NCI-H2107 treated with DMSO at 0.1 percent for 48 hours (cell line): ENCODE measurements around the gene WDR91.

Source experiments
- DNase-seq: peaks from one replicate; lab custom pipeline; 2025; ENCODE audit not compliant: unreplicated experiment; lab: John Stamatoyannopoulos, UW

The WDR91 gene

DNA sequence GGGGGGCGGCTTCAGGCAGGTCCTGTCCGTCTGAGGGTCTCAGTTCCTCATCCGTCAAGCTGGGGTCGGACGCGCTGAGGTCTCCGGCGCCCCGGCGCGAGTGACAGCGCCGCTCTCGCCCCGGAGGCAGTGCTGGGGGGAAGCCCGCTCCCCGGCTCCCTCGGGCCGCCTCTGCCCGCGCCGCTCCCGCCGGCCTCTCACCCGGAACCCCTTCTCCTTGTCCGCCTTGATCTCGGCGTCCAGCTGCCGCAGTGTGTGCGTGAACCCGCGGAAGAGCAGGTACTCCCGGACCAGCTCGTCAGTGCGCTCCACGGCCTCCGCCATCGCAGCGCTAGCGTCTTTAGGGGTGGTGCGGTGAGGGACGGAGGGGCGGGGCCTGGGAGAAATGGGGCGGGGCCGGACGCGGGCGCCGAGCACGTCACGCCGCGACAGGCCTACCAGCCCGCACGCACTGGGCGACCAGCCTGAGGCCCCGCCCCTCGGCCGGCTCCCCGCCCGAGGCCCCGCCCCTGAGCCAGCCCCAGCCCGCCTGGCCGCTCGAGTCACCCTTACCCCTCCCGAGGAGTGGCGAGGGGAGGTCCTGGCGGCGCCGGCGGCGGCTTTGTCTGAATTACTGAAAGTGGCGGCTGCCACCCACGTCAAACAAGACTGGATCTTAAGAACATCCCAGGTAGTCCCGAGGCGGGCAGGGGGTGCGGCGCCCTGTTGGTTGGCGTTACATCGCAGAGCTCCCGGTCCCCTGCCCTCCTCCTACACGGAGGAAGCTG, at the start of gene WDR91:
TSS of gene WDR91 (minus strand) at position 348 of the 767 bp plus-strand sequence. CDS start at position 324, 24 bp downstream.
- DNase-seq = peak; percentile 83

DNA sequence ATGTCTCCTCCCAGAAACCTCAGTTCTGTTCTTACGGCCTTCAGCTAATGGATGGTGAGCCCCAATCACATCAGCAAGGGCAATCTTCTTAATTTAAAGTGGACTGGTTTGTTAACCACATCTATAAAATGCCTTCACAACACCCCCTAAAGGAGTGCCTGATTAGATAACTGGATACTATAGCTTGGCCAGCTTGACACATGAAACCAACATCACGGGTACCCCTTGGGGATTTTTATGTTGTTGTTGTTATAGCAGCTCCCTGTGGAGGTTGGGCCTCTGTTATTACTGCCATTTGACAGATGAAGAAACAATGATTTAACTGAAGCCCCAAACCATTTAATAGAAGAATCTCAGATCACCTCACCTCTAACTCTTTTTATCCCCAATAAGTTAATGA, 49.1 kb upstream of the WDR91 start:
- DNase-seq = no peak

DNA sequence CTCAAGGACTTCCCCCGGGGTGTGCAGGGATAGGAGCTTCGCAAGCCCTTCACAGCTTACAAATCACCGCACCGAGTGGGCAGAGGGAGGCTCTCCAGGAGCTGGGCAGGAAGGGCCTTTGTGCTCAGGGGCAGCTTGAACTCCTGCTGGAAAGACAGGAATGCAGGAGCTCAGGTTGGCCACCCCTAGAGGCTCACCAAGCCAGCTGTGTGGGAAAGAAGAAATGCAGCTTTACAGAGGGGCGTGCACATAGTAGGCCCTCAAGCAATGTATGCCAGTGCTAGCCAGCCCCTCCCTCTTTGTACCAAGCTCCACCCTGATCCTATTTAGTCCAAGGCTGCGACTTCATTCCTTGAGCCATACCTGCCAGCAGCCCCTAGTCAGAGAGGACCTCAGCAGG, 48.4 kb upstream of the WDR91 start:
- no peak for DNase-seq

DNA sequence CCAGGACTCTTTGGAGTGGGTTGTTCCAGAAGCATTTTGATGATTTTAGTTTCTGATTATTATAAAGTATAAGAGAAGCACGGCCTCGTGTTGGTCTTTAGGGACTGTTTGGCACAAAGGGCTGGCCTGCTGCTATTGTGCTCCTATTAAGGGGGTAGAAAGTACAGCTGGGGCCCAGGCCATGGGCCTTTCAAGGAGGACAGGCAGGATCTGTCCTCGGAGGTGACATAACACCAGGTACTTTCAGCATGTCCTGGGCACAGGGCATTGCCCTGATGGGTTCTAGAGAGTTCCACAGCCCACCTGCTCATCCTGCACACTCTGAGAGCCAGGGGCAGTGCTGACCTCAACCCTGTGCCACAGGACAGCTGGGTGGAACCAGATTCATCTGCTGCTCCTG, 47.3 kb upstream of the WDR91 start:
- no peak for DNase-seq

DNA sequence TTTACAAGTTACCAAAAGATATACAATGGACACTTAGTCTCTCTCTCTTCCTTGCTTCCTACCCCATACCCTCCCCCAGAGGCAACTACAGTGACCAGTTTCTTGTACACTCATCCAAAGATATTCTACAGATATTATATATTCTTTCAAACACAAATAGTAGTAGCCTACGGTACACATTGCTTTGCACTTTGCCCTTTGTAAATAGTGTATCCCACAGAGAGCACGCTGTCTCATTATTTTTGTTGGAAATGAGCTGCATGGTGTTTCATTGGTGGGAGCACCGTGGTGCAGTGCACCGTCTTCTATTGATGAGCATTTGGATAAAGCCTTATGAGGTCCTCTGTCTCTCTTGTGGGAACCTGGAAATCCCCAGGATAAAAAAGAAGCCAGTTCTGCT, 46.5 kb upstream of the WDR91 start:
- no peak for DNase-seq

DNA sequence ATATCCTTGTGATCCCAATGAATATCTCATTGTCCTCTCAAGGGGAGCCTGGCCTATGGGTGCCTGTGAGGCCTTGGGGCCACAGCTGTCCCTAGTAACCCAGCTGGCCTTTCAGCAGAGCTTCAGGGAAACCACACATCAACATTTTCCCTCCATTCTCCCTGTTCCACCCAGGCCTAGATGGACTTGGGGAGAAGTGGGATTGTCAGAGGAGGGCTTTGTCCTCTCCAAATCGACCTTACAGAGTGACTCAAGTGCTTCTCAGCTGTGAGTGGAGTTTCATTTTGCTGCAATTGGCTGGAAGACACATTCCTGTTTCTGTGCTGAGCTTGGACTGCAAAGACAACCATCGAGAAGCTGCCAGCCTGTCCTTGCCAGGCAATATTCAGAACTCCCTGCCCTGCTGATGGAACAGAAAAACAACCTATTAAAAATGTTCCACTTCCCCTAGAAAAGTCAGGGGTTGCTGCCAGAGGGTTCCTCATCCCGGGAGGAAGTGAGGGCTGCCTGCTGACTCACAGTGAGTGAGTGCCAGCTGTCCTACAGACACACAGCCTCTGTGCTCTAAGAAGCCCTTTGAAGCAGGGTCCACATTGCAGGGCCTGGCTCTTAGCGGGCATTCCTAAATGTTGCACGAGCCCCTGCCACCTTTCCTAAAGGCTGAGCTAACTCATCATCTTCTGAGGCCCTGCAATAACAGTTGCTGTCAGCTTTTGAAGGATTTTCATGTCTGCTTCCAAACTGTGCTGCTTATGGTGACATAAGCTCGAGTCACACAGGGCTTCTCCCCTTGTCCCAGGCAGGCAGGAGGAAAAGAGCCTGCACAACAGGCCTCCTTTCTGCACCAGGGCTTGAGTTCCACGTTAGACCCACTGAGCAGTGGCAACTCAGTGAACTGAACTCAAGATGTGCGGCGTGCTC, 42.8 kb upstream of the WDR91 start:
- peak; percentile 32 for DNase-seq

DNA sequence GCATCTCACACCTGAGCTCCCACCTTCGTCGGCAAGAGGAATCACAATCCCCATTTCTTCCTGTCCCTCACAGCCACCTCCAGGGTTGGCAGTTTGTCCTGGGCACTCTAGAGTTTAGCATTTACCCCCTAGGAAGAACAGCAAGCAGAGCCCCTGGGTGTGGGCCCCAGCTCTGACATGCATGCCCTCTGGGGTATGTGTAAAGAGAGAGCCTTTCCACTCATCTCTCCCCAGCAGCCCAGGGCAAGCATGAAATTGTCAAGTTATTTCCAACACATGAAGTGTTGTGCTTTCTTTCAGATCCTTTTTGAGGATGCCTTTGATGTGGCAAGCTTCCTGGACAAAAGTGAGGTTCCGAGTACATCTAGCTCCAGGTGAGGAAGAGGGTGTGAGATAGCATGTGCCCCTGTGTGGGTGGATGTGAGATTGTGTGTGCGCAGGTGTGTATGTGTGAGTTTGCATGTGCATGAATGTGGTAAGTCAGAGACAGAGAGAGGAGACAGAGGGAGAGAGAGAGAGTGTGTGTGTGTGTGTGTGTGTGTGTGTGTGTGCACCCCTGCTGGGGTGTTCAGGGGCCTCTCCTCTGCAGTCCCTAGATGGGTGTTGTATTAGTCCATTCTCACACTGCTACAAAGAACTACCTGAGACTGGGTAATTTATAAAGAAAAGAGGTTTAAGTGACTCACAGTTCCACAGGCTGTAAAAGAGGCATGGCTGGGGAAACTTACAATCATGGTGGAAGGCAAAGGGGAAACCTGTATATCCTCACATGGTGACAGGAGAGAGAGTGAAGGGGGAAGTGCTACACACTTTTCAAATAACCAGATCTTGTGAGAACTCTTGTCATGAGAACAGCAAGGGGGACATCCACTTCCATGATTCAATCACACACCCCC, 40.4 kb upstream of the WDR91 start:
- DNase-seq = no peak

DNA sequence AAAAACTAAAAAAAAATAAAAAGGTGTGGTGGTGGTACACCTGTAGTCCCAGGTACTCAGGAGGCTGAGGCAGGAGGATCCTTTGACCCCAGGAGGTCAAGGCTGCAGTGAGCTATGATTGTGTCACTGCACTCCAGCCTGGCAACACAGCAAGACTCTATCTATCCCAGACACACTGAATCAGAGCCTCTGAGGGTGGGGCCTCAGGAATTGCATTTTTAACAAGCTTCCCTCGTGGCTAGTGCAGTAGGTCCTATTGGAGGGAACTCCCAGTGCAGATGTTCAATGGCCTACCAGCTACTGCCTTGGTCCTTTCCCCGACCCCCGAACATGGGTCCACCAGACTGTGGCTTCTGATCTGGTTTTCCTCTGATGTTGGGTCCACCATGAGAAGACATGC, 37.2 kb upstream of the WDR91 start:
- DNase-seq = no peak

DNA sequence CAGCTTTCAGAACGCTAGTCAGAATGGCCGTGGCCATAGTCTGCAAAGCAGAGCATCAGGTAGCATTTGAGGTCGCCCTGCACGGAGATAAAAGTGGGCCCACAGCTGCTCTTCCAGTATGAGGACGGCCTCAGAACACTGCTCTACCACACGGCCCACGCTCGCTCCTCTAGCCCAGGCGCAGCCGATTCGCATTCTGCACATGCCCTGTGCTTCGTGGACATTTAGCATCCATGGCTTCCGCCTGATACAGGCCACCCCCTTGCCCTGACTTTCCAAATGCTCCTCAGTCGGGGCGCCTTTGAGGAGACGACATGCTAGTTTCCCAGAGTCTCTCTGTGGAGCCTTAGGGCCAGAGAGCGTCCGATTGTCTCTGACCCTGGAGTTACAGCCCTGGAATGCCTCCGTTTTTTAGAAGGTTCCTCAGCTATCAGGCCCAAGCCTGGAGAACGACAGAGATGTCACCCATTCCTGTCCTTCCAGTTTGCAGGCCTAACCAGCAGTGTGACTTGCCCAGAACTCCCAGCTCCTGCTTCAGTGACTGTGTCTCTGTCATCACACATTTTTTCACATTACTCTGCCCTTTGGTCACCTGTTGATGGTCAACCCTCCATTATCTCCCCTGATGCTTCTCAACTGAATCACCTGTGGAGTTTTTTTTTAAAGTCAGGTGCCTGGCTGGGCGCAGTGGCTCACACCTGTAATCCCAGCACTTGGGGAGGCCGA, 36.6 kb upstream of the WDR91 start:
- DNase-seq = no peak

DNA sequence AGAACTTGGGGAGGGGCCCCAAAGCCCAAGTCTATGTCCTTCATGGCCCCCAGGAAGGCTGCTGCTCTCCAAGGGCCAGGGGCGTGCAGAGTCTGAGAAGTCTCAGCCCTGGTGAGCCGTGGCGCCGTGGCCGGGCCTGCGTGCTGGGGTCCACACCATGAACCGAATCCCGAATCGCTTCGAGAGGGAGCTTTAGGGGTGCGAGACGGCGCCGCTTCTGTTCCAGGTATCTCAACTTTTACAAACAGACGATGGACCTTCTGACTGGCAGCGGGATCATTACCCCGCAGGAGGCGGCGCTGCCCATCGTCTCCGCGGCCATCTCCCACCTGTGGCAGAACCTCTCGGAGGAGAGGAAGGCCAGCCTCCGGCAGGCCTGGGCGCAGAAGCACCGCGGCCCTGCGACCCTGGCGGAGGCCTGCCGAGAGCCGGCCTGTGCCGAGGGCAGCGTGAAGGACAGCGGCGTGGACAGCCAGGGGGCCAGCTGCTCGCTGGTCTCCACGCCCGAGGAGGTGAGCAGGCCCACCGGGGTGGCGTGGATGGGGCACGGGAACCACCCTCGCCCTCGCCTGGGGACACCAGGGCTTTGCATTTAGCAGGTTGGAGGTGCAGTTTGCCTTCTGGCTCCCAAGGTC, 35.0 kb upstream of the WDR91 start:
- no peak for DNase-seq

DNA sequence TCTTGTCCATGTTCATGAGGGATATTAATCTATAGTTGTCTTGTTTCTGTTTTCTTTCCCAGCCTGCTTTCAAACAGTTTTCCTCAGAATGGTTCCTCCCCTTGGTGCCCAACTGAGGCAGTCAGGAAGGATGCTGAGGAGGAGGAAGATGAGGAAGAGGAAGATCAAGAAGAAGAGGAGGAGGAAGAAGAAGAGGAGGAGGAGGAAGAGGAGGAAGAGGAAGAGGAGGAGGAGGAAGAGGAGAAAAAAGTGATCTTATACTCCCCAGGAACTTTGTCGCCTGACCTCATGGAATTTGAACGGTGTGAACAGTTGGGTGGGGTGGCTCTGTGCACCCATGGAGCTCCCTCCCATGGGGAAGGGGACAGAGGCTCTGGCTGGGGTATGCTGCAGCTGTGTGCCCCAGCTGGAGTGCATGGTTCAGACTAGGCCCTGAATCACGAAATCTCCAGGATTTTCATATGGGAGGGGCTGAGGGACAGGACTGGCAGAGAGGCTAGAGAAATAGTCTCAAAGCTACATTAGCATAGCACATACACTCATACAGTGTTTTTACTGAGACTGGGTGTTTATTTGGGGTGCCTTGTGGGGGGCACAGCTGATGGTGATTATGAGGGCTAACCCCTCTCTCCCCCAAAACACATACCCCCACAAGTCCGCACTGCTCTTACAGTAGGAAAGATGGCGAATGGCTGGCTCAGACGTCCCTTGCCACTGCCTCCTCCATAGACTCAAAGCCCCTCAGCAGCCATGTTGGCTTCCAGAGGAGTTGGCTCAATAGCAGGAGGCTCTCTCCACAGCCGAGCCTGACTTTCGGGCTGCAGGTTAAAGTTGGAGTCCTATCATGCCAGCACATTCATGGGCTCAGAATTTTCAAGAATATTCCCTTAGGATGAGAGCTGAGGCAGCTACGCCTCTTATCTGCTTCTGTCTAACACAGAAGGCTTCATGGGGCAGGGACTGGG, 34.2 kb upstream of the WDR91 start:
- no peak for DNase-seq

DNA sequence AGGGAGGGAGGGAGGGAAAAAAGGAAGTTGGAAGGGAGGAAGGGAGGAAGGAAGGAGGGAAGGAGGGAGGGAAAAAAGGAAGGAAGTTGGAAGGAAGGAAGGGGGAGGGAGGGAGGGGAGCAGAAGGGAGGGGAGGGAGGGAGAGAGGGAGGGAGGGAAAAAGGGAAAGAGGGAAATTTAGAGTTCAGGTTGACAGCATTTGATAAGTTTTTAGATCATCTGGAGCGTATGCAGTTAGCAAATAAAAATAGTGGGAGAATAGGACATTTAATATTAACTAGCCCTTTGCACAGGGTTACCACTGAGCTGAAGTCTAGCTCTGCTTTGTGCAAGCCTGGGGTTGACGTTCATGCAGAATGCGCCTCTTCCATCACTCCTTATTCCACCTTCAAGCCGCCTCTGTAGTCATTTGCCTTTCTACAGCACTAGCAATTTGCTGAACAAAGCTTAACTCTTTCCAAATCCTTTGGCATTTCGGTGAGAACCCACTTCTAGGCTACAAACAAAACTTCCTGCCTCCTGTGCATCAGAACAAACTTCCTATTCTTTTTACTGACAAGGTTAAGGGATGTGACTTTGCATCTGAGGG, 30.9 kb upstream of the WDR91 start:
- DNase-seq = no peak

DNA sequence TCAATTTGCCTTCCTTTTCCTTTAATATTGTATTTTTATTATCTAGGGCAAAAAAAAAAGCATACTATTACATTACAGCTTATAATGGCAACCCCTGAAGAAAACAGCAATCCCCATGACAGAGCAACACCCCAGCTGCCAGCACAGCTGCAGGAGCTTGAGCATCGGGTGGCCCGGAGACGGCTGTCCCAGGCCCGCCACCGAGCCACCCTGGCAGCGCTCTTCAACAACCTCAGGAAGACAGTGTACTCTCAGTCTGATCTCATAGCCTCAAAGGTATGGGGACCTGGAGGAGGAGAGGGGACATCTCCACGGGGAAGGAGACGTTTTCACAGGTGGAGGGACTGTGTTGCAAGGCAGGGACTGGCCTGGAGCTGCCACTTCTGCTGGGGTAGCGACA, 29.1 kb upstream of the WDR91 start:
- no peak for DNase-seq

DNA sequence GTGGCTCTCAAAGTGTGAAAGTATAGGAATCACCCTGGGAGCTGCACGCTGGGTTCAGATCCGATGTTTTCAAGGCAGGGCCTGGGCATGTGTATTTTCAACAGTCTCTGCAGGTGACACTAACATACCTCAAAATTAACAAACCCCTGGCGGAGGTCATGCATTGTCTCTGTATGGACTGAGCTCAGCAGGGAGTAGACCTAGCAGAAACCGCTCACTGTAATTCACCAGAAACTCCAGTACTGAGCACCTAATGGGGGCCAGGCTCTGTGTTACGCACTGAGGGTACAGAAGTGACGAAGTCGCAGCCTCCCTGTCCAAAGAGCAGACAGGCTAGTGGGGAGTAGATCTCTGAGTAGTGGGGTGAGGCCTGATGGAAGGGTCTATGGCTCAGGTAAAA, 27.9 kb upstream of the WDR91 start:
- DNase-seq = no peak

DNA sequence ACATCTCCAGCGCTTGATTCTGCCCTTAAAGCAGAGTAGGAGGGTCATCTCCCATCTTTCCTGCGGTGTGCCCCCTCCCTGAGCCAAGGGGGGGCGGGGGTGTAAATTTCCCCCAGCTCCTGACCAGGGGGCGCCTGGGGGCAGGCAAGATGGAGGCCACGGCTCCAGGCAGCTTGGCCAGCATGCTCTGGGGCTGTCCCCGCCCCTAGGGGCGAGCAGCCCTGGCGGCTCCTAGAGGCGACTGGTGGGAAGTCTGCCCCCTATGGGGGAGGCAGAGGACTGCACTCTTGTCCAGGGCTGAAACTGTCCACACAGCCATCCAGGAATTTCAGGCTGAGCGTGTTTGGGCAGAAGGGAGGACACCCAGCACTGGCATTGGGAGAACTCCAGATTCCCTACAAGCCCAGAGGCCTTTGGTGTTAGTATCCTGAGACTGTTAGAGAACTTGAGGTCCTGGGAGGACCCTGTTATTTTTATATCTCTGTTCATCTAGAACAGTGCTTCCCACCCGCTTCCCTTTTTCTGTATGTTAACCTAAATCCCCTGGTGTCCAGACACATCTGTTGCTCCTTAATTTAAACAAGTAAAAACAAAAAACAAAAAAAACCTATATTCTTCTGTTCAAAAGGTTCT, 26.9 kb upstream of the WDR91 start:
- DNase-seq = no peak

DNA sequence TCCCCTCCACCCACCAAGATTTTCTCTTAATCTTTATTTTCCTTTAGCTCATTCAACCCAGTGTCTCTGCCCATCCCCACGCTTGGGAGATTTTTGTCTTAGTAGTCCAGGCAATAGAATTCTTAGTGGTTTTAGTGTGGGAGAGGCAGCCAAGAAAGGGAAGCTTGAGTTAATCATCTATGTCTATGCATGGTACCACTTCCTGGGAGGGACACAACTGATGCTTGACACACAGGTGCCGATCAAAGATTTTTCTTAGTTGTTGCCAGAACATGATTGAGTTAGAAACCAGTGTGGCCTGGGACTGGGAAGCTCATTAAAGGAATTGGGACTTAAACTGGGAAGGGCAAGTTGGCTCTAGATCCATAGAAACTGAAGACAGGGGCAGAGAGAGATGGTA, 25.4 kb upstream of the WDR91 start:
- DNase-seq = no peak

DNA sequence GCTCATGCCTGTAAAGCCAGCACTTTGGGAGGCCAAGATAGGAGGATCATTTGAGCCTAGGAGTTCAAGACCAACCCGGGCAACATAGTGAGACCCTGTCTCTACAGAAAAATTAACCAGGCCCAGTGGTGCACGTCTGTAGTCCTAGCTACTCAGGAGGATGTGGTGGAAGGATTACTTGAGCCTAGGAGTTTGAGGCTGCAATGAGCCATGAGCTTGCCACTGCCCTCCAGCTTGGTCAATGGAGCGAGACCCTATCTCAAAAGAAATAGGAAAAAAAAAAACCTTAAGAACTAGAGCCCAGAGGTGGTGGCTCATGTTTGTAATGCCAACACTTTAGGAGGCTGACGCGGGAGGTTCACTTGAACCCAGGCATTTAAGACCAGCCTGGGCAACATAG, 24.5 kb upstream of the WDR91 start:
- DNase-seq = no peak

DNA sequence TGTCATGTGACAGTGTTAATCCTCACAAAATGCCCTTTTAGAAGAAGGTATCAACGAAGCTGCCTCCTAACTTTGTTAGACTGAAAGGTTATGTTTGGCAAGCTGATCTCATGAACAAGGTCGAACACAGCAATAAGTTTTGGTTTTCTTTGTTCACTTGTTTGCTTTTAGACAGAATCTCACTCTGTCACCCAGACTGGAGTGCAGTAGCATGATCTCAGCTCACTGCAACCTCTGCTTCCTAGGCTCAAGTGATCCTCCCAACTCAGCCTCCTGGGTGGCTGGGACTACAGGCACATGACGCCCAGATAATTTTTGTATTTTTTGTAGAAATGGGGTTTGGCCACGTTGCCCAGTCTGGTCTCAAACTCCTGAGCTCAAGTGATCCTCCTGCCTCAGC, 23.4 kb upstream of the WDR91 start:
- DNase-seq = no peak
